Activated CD4-positive, alpha-beta T cell treated with anti-CD3 and anti-CD28 coated beads, Interleukin-2, Interleukin-4, amounts not matched to agents 100 ng/mL and 50 ng/mL, durations not matched to agents 16 hours and 8 hours (primary cell): ENCODE data around the gene SCGB2B2.
A peak's percentile ranks its signal among the peaks of the same experiment; 100 is the strongest.
"Not testable (repeated sequence)": the region's sequence is repeated elsewhere in the genome, so short reads cannot be mapped to it uniquely, and the experiment has no call there.

Experiments
- DNase-seq: peaks from one replicate; pipeline ENCODE4 v3.0.0-alpha.2; 2020; ENCODE audit warnings: low spot score

The SCGB2B2 gene, protein sequence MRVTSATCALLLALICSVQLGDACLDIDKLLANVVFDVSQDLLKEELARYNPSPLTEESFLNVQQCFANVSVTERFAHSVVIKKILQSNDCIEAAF

DNA sequence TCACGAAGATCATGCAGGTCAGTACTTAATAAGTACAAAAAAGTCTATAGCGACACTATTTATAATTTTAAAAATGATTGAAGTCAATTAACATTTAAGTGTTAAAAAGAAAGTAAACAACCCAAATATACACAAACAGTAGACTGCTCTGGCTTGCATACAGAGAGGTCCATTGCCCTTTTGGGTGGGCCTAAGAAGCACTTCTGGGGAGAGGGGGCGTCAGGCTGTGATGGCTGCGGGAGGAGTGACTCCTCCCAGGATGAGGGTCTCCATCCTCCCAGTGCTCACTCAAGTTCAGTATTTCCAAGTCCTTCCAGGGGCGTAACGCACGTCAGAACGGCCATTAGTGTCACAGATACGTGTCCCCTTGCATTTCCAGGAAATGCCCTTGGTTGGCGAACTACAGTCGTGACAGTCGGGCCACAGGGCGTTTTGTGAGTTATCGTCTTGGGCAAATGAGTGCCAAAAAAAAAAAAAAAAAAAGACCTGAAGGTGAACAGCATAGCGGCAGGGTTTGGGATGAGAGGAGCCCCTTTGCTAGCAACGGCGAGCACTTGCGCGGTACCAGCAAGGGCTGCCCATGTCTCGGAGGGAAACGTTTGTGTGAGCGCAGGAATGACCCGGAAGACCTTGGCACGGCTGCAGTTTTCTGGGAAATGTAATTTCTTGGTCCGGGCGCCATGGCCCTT lies at the start of gene SCGB2B2:
Gene SCGB2B2 (minus strand): TSS at position 463 of the 689 bp plus-strand sequence. CDS start 82,596 bp downstream, outside the sequence.
- peak; percentile 51 for DNase-seq

DNA sequence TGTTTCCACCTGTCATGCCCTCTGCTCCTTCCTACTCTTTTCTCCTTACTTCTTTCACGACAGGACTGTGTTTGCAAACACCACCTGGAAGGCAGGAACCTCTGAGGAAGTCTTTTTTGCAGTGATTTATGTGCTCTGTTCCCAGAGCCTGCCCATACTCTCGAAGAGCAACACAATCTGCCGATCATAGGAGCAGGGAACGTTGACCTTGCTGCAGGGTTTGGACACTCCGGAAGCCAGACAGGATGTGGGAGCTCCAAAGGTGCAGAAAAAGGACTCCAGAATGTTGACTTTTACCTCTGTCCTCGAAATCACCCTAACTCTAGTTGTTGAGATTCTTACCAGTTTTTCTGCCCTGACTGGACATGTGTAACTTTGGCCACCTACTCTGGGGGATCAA lies 48.4 kb upstream of the SCGB2B2 start:
- no peak for DNase-seq

DNA sequence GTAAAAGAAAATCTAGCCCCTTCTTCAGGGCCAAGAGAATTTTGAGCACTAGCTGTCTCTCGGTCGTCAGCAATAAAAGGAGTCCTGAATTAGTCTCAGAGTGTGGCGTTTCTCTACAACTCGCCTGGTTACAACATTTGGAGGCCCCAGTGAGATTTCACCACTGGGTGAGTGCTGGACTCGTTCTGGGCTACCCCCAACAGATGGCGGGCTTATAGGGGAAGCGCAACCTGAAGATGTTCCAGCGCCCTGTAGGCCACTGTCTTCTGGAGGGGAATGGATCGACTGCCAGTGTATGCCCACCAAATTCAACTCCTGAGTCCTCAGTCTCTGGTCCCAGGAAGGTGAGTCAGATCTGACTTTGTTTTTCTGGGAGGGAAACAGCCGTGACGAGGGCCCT lies 45.4 kb upstream of the SCGB2B2 start:
- no peak for DNase-seq

DNA sequence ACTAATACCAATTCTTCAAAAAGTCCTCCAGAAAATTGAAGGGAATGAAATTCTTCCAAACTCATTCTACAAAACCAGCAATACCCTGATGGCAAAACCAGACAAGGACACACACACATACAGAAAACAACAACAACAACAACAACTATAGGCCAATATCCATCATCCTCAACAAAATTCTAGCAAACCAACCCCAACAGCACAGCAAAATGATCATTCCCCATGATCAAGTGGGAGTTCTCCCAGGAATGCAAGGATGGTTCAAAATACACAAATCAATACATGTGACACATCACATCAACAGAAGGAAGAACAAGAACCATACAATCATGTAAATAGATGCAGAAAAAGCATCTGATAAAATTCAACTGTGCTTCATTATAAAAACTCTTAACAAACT lies 38.4 kb upstream of the SCGB2B2 start:
- no peak for DNase-seq

DNA sequence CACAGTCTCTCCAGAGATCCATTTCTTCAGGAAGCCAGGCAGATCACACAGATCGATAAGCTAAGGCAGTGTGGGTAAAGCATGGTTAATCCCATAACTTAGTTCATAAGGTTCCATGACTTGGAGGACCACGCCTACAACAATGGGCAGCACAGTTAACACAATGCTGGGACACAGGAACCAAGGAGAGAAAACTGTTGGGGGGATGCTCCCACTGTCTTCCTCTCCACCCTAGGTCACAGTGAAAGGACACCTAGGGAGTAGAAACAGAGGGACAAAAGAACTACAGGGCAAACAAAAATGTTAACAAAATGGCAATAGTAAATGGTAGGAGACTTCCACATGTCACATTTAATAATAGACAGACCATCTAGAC lies 36.3 kb upstream of the SCGB2B2 start:
- no peak for DNase-seq

DNA sequence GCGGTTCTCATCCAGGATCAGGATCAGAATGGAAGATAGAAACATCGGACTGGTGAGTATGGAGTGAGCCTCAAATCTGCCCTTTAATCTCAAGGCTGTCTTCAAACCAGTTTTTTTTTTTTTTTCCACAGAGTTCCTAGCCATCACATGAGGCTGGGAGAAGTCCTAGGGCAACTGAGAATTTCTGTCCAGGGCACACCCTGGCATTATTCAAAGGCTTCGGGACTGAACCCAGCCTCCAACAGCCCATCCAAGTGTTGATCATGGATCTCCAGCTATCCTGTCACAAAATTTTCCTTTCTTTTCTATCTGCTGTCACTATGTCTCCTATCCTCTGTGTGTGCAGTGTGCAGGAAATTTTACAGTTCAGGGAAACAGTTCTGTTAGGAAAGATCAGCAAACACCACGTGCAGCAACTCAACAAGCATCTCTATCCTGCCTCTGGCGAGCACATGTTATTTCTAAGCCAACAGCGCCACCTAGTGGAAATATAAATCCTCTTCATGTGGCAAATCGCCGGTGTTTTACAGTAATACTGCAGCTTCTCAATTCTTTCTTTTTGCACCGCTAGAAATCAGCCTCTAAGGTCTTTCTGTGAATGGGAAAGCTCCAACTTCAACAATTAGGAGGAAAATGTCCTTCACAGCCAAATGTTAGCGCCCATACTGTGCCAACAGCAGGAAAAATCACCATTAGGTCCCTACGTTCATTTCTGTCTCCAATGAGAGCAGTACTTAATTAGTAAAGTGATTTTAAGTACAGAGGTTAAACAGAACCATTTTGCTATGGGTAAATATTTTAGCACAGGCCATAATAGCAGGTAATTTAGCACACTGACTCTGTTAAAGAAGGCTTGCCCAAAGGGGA lies 35.7 kb upstream of the SCGB2B2 start:
- peak; percentile 72 for DNase-seq

DNA sequence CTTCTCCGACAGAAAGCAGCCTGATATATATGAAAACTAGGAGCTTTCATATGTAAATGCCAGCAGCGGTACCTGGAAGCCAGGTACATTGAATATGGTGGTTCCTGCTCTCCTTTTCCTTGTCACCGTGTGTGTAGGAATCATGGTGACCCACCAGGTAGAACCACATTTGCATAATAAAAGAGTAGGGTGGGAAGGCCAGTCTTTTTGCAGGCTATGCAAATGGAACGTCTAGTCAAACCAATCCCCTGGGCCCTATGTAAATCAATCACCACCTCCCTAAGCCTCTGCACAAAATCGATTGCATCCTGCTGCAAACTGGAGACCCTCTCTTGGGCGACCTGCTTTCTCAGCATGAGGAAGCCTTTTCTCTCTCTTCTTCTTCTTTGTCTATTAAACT lies 34.9 kb upstream of the SCGB2B2 start:
- no peak for DNase-seq

DNA sequence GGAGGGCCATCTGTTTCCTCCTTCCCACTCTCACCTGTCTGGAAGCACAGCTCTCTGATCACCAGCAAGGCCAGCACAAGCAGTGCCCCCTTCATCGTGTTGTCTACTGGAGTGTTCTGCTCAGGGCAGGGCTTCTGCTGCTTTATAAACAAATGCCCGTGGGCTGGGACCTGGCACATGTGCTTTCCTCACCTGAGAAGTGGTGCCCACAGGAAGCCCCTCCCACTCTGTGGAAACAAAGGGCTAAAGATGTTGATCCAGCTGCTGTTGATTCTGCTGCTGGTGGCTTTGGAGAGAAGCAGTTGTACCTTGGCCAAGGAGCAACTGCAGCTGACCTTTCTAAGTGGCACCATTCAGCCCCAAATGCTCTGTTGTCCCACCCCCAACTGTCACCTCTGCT lies 30.7 kb upstream of the SCGB2B2 start:
- DNase-seq: no peak

DNA sequence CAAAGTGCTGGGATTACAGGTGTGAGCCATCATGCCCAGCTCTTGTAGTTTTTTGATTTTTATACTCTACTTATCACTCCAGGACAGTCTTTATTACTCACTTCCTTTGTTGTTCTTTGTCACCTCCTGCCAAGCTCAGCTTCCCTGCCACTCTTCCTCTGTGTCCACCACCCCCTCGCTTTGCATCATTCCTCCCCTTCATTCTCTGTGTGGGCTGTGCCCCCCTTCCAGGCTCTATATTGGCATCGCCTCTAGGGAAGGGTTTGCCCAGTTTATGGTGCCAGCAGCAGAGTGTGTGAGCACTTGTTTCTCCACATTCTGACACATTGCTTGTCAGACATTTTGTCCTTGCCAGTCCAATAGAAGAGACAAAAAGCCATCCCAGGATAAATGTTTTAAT lies 15.6 kb upstream of the SCGB2B2 start:
- DNase-seq: no peak

DNA sequence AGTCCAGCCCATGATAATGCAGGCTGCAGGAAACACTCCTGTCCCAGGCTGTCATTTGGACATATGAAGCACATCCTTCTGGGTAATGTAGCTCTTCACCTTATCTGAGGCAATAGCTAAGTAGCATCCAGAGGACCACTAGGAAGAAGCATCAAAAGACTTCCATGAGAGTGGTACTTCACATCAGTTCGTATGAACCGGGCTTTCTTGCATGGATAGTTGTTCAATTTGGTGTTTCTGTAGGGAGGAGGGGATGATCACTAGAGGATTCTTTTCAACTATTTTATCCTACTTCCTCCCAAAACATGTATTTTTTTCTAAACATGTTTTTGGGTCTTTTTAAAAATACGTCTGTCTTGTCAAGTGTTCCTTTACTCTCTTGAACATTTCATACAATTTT lies 13.4 kb upstream of the SCGB2B2 start:
- DNase-seq: no peak

DNA sequence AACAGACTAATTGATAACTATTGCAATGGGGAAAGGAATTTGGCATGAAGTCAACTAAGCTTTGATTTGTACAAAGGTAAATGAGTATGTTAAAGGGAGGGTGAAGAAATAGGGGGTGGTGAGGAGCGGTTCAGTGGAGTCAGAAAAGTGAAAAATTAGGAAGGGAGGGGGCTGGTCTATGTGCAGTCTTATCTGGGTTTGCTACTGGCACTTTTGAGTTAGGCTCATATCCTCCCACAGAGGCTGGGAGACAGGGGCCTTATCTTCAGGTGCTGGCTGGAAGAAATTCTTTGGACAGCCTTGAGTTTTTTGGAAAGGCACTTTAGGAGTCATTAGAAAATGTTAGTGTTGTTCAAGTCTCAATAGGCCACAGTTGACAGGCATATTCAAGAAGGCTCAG lies 11.6 kb upstream of the SCGB2B2 start:
- no peak for DNase-seq

DNA sequence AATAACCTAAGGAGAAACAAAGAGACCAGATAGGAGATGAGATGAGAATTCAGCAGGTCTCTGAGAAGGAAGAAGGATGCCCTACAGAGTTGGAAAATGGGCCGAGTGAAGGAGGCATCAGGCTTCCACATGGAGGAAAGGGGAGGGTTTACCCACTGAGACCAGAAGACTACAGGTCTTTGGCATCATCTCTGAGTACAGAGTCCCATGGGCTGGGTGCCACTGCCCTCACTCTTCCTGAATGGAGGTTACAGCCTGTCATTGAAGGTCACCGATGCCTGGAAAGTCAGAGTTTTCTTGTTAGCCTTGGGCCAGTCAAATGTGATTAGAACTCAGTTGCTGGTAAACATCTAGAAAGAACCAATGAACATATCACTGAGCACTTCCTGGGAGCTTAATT lies 10.4 kb upstream of the SCGB2B2 start:
- DNase-seq: no peak

DNA sequence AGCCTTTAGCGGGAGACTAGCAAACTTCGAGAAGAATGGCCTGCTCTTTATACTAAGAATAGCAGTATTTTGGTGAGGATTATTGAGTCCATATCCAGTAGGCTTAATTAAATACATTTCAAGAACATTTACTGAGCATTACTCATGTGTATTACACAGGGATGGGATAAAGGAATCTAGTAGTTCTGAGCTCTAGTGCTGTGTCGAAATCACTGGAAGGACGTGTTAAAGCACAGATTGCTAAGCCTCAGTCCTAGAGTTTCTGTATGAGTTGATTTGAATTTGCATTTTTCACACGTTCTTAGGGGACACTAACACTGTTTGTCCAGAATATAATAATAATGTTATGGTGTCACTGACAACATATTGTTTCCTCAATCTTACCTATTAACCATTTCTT lies 9.5 kb upstream of the SCGB2B2 start:
- DNase-seq: no peak

DNA sequence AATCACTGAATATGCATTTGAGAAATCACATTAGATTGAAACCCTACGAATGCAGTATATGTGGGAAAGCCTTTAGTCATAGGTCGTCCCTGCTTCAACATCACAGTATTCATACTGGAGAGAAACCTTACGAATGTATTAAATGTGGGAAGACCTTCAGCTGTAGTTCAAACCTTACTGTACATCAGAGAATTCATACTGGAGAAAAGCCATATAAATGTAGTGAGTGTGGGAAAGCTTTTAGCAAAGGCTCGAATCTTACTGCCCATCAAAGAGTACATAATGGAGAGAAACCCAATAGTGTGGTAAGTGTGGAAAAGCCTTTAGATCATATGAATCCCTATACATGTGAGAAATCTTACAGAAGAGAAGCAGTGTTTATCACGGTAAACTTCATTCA lies 8.3 kb upstream of the SCGB2B2 start:
- not testable (repeated sequence) for DNase-seq

DNA sequence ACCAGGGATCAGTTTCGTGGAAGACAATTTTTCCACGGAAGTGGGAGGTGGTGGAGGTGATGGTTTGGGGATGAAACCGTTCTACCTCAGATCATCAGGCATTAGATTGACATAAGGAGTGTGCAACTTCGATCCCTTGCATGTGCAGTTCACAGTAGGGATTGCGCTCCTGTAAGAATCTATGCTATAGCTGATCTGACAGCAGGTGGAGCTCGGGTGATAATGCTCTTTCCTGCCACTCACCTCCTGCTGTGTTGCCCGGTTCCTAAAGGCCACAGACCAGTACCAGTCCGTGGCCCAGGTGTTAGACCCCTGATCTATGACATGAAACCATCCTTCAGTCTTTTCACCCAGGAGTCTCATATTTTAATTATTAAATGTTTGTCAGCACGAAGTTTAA lies 4.5 kb upstream of the SCGB2B2 start:
- no peak for DNase-seq

DNA sequence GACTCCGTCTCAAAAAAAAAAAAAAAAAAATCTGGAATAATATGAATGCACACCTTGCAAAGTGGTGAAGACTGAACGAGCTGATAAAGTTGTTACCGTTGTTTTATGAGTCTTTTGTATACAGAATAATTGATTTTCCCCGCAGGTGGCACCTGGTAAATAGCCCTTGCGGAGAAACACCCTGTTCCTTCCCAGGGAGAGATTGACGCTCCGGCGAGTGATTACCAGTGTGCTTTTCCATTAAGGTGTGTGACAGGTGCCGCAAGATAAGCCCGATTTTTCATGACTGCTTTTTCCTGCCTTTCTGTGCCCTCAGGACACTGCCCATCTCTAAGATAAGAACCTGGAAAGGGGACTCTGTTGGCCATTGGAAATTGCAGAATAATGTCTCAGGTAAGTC lies 1.5 kb upstream of the SCGB2B2 start:
- DNase-seq: no peak

DNA sequence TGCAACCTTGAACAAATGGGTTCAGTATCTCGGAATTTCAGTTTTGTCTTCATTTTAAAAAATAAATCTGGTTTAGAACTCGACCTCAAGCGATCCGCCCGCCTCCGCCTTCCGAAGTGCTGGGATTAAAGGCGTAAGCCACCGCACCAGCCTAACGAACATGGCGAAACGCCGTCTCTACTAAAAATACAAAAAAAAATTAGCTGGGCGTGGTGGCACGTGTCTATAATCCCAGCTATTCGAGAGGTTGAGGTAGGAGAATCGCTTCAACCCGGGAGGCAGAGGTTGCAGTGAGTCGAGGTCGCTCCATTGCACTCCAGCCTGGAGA lies 1.1 kb upstream of the SCGB2B2 start:
- DNase-seq: no peak

DNA sequence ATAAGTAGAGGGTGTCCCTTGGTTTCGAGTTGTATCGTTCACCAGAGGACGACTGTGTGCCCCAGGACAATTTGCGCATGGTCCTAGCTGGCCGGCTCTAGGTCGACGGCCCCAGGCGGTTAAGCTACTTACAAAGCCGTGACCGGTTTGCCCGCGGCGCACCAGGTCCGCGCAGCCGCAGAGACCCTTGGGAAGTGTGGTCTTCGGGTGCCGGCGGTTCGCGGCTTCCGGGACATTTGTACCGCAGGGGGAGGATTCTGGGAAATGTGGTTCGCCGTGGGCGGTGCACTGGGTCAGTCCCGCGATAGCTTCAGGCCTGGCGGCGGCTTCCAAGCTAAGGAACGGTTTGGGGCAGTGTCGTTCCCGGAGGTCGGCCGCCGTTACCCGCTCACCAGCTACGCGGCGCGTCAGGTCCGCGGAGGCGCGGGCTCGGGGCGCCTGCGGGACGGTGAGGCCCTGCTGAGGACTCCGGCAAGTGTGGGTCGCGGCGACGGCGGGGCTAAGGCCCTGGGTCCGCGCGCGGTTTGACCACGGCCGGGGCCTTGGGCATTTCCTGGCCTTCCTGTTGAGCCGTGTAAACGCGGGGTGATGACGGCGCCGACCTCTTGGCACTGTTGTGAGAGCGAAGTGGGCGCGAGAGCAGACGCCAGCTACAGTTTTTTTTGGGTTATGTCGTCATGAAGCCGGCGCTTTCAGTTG lies 576 bp upstream of the SCGB2B2 start, which contains the start of gene ZNF302:
Gene ZNF302 (plus strand): TSS at position 293 of the 699 bp plus-strand sequence. CDS start 1,127 bp downstream, outside the sequence.
- peak; percentile 96 for DNase-seq

DNA sequence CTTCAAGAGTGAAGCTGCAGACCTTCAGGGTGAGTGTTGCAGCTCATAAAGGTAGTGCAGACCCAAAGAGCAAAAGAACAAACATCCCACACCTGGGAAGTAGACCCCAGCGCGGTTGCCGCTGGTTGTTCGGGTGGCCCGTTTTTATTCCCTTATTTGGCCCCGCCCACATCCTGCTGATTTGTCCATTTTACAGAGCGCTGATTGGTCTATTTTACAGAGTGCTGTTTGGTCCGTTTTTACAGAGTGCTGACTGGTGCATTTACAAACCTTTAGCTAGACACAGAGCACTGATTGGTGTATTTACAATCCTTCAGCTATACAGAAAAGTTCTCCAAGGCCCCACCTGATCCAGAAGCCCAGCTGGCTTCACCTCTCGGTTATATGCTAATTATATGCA lies 1.0 kb downstream of the SCGB2B2 start:
- DNase-seq: no peak

DNA sequence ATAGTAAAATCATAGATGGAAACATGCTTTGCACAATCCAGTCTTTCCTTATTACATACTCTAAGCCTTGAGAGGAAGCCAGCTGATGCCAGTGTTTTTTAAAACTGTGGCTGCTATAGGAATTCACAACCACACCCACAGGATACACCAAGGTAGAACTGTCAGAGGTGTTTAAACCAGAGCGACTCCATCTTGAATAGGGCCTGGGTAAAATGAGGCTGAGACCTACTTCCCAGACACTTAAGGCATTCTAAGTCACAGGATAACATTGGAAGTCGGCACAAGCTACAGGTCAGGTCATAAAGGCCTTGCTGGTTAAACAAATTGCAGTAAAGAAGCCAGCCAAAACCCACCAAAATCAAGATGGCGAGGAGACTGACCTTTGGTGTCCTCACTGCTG lies 1.7 kb downstream of the SCGB2B2 start:
- DNase-seq: no peak

DNA sequence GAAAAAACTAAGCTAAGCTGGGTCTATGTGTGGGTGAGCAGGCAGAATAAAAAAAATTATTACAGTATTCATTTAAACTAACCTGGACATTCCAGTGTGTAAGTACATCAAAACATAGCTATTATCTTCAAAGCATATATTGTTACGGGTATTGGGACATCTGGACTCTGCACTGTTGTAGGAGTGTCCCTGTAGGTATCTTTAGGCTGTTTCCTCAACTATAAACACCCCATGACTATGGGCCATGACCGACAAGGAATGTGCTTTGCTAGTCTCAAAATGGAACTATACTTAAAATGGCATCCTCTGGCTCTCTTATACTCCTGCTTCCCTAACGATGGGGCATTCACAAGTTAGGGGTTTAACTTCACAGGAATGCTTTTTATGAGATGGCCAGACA lies 3.4 kb downstream of the SCGB2B2 start:
- no peak for DNase-seq

DNA sequence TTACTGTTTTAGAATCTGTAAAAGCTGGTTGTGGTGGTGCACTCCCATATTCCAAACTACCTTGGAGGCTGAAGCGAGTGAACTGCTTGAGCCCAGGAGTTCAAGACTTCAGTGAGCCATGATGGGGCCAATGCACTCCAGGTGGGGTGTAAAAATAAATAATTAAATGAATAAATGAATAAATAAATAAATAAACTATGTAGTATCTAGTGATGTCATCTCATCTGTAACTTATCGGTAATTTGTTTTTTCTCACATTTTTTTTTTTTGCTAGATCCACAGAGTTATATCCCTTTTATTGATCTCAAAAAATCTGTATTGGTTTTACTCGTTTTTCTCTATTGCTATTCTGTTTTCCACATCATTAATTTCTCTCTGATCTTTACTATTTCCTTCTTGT lies 5.0 kb downstream of the SCGB2B2 start:
- no peak for DNase-seq

DNA sequence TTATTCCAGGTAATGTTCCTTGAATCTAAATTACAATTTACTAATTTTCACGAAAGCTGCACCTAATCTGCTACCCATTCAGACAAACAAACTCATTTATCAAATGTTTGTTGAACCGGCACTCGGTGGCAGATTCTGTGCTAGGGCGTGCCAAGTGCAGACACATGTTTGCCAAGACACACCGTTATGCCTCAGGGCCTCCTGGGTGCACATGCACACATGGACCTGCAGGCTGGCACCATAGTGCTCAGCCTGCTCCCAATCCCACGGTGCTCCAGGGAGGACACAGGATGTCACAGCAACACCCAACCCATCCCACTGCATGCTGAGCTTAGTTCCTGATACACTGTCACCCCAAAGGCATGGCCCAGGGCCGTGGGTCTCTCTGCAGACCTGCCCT lies 7.7 kb downstream of the SCGB2B2 start:
- no peak for DNase-seq
